Mononuclear cell (primary cell): Measurements from ENCODE around the gene GSTCD. TPM values are rescaled to one million over a fixed set of nuclear protein-coding genes. Genes with fewer than 3 reads are reported as not detected.
"Not testable (repeated sequence)": the region's sequence is repeated elsewhere in the genome, so short reads cannot be mapped to it uniquely, and the experiment has no call there.

Source experiments
- H3K27me3 ChIP-seq: 2 replicates; pipeline ENCODE4 v1.6.0; 2011; ENCODE audit warnings: low read length, control low read depth; ENCODE audit not compliant: insufficient read depth
- H3K4me1 ChIP-seq: 2 replicates; pipeline ENCODE4 v1.5.1; 2011; ENCODE audit warnings: mild to moderate bottlenecking, low read length, control low read depth; ENCODE audit not compliant: insufficient read depth
- H3K4me3 ChIP-seq: 2 replicates; pipeline ENCODE4 v1.5.1; 2011; ENCODE audit warnings: mild to moderate bottlenecking, low read length, moderate library complexity
- H3K9me3 ChIP-seq: 2 replicates; pipeline ENCODE4 v1.5.1; 2011; ENCODE audit warnings: low read depth, mild to moderate bottlenecking, control low read depth, low read length
- total RNA-seq: library from RNA; depleted of rRNA; stranded (reverse); fragments of >200 nt; gene quantifications from one replicate; pipeline ENCODE4 v1.2.3, GENCODE V29; 2012

Gene GSTCD
- total RNA-seq, 1 donor, result 4.6 TPM

DNA sequence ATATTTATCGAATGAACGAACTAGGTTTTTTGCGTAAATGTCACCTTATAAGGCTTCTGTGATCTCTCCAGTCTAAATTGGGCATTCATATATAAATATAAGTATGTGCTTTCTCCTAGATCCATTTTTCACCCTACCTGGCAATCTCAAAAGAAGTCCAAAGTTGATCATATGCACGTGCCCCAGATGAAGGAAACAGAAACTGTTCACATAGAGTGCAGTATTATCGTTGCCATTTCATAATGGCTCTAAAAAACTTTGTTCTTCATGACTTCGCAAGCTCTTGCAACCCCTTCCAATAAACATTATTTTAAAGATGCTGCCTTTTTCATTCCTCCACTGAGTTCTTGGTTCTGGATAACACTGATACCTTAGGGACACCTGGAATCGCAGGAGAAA lies 803 bp upstream of the GSTCD start:
- H3K27me3 ChIP-seq, result no peaks in the 10 kb centered on the region
- peaks cover 23% of the 10 kb centered on the region for H3K4me1 ChIP-seq
- H3K4me3 ChIP-seq, result peak overlapping the region; percentile 90
- H3K9me3 ChIP-seq, result no peaks in the 10 kb centered on the region

GRCh38 chr4:105709081-105709450 lies 482 bp downstream of the GSTCD start:
- Histone ChIP-seq H3K4me1 (peaks cover 23% of the 10 kb centered on the region), H3K27me3 (no peaks in the 10 kb centered on the region), H3K4me3 (peak overlapping the region; percentile 90), H3K9me3 (no peaks in the 10 kb centered on the region)

DNA sequence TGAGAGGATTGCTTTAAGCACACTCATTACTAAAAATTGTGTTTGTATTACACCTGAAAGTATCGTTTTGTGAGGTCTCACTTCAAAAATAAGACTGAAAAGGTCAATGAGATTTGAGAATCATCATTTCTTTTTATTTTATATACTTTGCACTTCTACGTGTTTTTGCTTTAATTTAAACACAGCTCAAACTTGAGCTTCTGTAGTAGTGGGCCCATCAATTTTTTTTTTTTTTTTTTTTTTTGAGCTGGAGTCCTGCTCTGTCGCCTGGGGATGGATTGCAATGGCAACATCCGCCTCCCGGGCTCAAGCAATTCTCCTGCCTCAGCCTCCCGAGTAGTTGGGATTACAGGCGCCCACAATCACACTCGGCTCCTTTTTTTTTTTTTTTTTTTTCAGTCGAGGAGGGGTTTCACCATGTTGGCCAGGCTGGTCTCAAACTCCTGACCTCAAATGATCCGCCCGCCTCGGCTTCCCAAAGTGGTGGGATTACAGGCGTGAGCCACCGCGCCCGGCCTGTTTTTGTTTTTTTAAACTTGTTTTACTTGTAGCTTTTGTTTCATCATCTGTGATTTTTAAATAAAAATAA lies 1.5 kb downstream of the GSTCD start:
- H3K4me3 ChIP-seq, result no peak overlapping the region
- no peaks in the 10 kb centered on the region for H3K27me3 ChIP-seq
- H3K9me3 ChIP-seq, result no peaks in the 10 kb centered on the region
- peaks cover 18% of the 10 kb centered on the region for H3K4me1 ChIP-seq

DNA sequence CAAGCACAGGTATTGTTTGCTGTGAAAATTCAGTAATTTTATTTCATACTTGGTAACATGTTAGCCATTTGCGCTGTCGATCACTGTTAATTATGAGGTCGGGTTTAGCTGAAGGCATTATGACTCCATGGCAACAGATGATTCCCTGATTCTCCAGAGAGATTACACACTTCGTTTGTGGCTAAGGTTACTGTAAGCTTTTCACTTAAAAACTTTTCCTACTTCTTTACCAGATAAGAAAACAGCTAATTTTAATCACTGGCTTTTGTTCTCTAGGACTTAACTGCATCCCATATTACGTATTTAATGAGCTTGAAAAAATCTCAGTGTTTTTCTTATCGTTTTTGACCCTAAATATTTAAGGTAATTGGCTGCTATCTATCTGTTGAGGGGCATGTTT lies 2.1 kb downstream of the GSTCD start:
- H3K4me1 ChIP-seq, result peaks cover 18% of the 10 kb centered on the region

GRCh38 chr4:105712766-105713165 lies 4.2 kb downstream of the GSTCD start:
- H3K4me1 ChIP-seq, result peaks cover 10% of the 10 kb centered on the region
- H3K9me3 ChIP-seq, result no peaks in the 10 kb centered on the region
- H3K27me3 ChIP-seq, result no peaks in the 10 kb centered on the region
- H3K4me3 ChIP-seq, result no peak overlapping the region

More for the DNA sequence above, 2.1 kb downstream of the GSTCD start:
- H3K27me3 ChIP-seq, result no peaks in the 10 kb centered on the region
- H3K4me3 ChIP-seq, result no peak overlapping the region
- no peaks in the 10 kb centered on the region for H3K9me3 ChIP-seq

DNA sequence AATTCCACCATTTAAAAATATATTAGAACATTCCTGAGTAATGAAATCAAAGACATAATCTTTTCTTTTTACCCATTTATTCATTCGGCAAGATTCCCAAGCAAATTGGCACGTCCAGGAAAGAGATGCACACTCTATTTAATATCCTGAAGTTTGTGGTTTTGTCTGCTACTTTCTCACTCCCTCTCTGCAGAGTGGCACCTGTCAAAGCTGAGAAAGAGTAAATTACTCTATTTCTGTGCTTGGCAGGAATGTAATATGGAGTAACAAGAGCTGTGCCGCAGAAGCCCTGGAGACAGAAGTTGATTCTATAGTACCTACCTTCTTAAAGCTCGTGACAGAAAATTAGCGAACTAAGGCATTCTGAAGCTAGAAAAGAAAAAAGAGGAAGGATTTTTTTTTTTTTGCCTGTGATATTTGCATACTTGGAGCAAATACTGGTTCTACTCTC lies 5.5 kb downstream of the GSTCD start:
- Histone ChIP-seq H3K9me3 (no peaks in the 10 kb centered on the region), H3K4me1 (peaks cover 5% of the 10 kb centered on the region), H3K4me3 (peak overlapping the region; percentile 12), H3K27me3 (no peaks in the 10 kb centered on the region)

- Histone ChIP-seq H3K4me1 (no peaks in the 10 kb centered on the region), H3K4me3 (no peak overlapping the region), H3K27me3 (no peaks in the 10 kb centered on the region), H3K9me3 (no peaks in the 10 kb centered on the region)
Measured at GRCh38 chr4:105714932-105715331, 6.3 kb downstream of the GSTCD start.

- no peaks in the 10 kb centered on the region for H3K27me3 ChIP-seq
- H3K9me3 ChIP-seq, result no peaks in the 10 kb centered on the region
- no peak overlapping the region for H3K4me3 ChIP-seq
- no peaks in the 10 kb centered on the region for H3K4me1 ChIP-seq
Measured at GRCh38 chr4:105715692-105716278, 7.2 kb downstream of the GSTCD start.

DNA sequence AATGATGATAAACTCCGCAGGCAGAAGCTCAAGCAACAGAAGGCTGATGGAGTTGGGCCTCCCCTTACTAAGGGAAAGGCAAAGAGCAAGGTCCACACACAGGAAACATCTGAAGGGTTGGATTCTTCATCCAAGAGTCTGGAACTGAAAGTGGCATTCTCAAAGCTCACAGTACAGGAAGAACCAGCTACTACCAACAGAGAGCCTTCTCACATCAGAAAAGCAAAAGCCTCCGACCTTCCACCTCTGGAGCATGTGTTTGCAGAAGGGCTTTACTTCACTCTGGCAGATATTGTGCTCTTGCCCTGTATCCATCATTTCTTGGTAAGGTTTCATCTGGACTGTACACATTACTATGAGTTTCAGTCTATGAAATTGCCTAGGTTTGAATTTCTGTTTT lies 10.6 kb downstream of the GSTCD start:
- Histone ChIP-seq H3K27me3 (no peaks in the 10 kb centered on the region), H3K9me3 (no peaks in the 10 kb centered on the region), H3K4me1 (no peaks in the 10 kb centered on the region), H3K4me3 (no peak overlapping the region)

- no peak overlapping the region for H3K4me3 ChIP-seq
- H3K9me3 ChIP-seq, result no peaks in the 10 kb centered on the region
- no peaks in the 10 kb centered on the region for H3K27me3 ChIP-seq
- H3K4me1 ChIP-seq, result no peaks in the 10 kb centered on the region
Measured at GRCh38 chr4:105725623-105726022, 17.0 kb downstream of the GSTCD start.

- H3K4me1 ChIP-seq, H3K27me3 ChIP-seq, H3K4me3 ChIP-seq, H3K9me3 ChIP-seq: not testable (repeated sequence)
Measured at GRCh38 chr4:105729895-105730294, 21.3 kb downstream of the GSTCD start.

- H3K9me3 ChIP-seq, result peaks cover 18% of the 10 kb centered on the region
- not testable (repeated sequence) for H3K4me3 ChIP-seq, H3K27me3 ChIP-seq, H3K4me1 ChIP-seq
Measured at GRCh38 chr4:105735217-105735616, 26.6 kb downstream of the GSTCD start.

GRCh38 chr4:105741548-105741947 lies 33.0 kb downstream of the GSTCD start:
- no peak overlapping the region for H3K4me3 ChIP-seq
- H3K4me1 ChIP-seq, result no peaks in the 10 kb centered on the region
- no peaks in the 10 kb centered on the region for H3K27me3 ChIP-seq
- peaks cover 16% of the 10 kb centered on the region for H3K9me3 ChIP-seq

- Histone ChIP-seq H3K27me3 (no peaks in the 10 kb centered on the region), H3K4me3 (no peak overlapping the region), H3K4me1 (no peaks in the 10 kb centered on the region), H3K9me3 (no peaks in the 10 kb centered on the region)
Measured at GRCh38 chr4:105748222-105748621, 39.6 kb downstream of the GSTCD start.

GRCh38 chr4:105751718-105752299 lies 43.2 kb downstream of the GSTCD start:
- Histone ChIP-seq H3K4me3 (no peak overlapping the region), H3K4me1 (no peaks in the 10 kb centered on the region), H3K27me3 (no peaks in the 10 kb centered on the region), H3K9me3 (no peaks in the 10 kb centered on the region)

DNA sequence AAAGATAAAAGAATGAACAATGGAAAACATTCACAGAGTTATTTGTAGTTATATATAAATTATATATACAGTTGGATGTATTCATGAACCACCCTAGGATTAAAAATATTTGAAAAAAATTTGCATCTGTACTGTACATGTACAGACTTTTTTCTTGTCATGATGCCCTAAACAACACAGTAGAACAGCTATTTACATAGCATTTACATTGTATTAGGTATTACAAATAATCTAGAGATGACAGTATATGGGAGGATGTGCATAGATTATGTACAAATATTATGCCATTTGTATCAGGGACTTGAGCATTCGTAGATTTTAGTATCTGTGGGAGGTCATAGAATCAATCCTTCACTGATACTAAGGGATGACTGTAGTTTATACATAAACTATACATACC lies 44.8 kb downstream of the GSTCD start:
- Histone ChIP-seq H3K27me3 (no peaks in the 10 kb centered on the region), H3K9me3 (no peaks in the 10 kb centered on the region), H3K4me3 (no peak overlapping the region), H3K4me1 (no peaks in the 10 kb centered on the region)
